Right forelimb (tissue), 1 donor: Measurements from ENCODE around the gene HIVEP3.

Experiments used
- DNase-seq: peaks from one replicate; pipeline ENCODE4 v3.0.0-alpha.2; 2018

Gene HIVEP3

GRCh38 chr1:41503538-41504113, 415.1 kb downstream of the HIVEP3 start:
- no peak for DNase-seq

- no peak for DNase-seq
Observed at GRCh38 chr1:41502912-41503311, 415.8 kb downstream of the HIVEP3 start.

- no peak for DNase-seq
Observed at GRCh38 chr1:41501581-41501980, 417.1 kb downstream of the HIVEP3 start.

GRCh38 chr1:41500781-41501518, 417.8 kb downstream of the HIVEP3 start:
- DNase-seq = no peak

- DNase-seq = no peak
Observed at GRCh38 chr1:41500378-41500777, 418.3 kb downstream of the HIVEP3 start.

- peak; percentile 40 for DNase-seq
Observed at GRCh38 chr1:41499591-41499990, 419.1 kb downstream of the HIVEP3 start.

GRCh38 chr1:41498804-41499203, 419.9 kb downstream of the HIVEP3 start:
- DNase-seq = no peak

- no peak for DNase-seq
Observed at GRCh38 chr1:41498391-41498790, 420.3 kb downstream of the HIVEP3 start.

GRCh38 chr1:41497461-41498030, 421.2 kb downstream of the HIVEP3 start:
- DNase-seq = no peak

- no peak for DNase-seq
Observed at GRCh38 chr1:41497056-41497440, 421.7 kb downstream of the HIVEP3 start.

- DNase-seq = peak; percentile 88
Observed at GRCh38 chr1:41496080-41497055, 422.4 kb downstream of the HIVEP3 start.

- no peak for DNase-seq
Observed at GRCh38 chr1:41495210-41495948, 423.3 kb downstream of the HIVEP3 start.

- no peak for DNase-seq
Observed at GRCh38 chr1:41494351-41495209, 424.1 kb downstream of the HIVEP3 start.

- DNase-seq = no peak
Observed at GRCh38 chr1:41493626-41494350, 424.9 kb downstream of the HIVEP3 start.

GRCh38 chr1:41493117-41493536, 425.6 kb downstream of the HIVEP3 start:
- no peak for DNase-seq

- DNase-seq = no peak
Observed at GRCh38 chr1:41492341-41492848, 426.3 kb downstream of the HIVEP3 start.

GRCh38 chr1:41490911-41491310, 427.8 kb downstream of the HIVEP3 start:
- DNase-seq = no peak

- DNase-seq = no peak
Observed at GRCh38 chr1:41489561-41489960, 429.2 kb downstream of the HIVEP3 start.

GRCh38 chr1:41488040-41488951, 430.4 kb downstream of the HIVEP3 start:
- no peak for DNase-seq
